ENCODE data around the gene LMO2.
A peak's percentile ranks its signal among the peaks of the same experiment; 100 is the strongest.
"Not testable (repeated sequence)": the region's sequence is repeated elsewhere in the genome, so short reads cannot be mapped to it uniquely, and the experiment has no call there.

The LMO2 gene

DNA sequence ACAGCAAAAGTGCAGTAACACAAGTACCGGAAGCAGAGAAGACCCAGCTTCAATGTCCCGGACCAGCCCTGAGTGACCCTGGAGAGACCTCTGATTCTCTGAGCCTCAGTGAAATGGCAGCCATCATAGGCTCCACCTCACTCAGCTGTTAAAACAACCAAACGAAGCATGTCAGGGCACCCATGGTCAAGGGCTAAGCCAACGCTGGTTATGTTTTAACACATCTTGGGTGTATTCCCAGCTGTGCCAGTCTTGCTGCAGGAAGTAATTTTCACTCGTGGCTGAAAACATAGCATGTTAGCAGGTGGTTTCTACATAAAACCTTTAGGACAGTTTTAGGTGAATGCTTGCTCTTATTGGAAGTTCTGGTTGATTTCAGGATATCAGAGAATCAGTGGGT lies 30.9 kb downstream of the LMO2 start:
- DNase-seq, result no peak

DNA sequence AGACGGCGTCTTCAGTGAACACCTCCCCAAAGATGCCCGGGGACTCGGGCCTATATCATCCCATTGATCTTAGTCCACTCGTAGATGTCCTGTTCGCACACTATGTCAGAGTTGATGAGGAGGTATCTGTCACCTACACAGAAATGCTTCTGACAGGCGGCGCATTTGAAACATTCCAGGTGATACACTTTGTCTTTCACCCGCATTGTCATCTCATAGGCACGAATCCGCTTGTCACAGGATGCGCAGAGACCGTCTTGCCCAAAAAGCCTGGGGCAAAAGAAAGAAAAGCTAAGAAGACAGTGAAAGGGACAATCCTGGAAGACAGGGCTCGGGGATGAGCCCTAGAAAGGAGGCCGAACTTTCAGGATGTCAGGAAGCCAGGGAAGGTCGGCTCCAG lies 32.6 kb downstream of the LMO2 start:
- no peak for DNase-seq

DNA sequence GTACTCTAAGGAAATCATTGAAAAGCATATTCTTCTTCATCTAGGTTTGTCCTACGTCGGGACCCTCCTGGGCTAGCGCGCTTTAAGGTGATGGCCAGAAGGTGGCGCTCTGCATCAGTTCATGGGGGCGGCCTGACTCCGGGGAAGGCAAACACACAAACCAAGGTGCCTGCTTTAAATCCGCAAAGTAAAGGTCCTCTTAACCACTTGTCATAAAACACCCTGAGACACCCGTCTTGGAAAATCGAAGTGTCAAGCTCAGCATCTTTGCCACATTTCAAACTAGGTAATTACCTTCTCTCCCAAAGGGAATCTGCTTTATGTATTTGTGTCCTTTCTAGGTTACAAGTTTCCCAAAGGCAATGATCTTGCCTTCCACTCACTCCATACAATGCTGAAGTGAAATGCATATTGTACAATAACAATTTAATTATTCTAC lies 33.9 kb downstream of the LMO2 start:
- DNase-seq, result peak; percentile 75

DNA sequence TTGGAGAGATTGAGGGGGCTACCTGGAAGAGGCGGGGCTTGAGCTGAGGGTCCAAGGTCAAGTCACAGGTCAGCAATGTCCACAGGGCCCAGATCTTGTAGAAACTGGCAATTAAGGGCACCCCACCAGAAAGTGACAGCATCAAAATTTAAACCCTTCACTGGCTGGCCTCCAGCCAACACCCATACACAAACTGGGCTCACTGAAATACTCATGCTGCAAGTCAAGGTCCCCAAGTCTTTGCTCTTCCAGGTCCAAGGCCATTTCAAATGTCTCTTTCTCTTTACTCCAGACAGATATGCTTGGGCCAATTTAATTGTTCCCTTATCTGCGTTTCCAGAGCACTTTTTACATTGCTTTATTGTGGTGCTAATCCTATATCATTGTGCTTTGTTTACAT lies 36.4 kb downstream of the LMO2 start:
- no peak for DNase-seq

DNA sequence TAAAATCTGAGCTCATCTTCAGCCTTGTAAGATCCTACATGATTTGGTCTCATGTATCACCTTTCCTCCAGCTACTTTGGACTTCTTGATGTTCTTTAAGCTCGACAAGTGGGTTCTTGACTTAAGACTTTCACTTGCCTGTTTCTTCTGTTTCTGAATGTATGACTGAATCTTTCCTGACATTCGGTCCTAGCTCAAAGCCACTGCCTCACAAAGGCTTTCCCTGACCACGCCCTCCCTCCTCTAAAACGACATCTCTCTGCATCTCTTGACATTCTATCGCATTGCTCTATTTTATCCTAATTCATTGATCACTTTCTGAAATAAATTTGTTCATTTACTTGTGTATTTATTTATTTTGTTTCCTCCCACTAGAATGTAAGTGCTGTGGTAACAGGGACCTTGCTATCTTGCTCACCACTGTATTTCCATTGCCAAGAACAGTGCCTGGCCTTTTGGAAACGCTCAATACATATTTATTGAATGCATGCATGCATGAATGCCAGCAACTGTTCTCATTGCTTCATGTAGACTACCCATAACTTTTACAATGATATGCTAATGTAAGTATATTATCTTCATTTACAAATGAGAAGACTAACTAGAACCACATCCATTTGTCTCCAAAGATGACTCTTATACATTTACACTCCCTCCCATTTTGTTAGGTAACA lies 43.0 kb downstream of the LMO2 start:
- no peak for DNase-seq

DNA sequence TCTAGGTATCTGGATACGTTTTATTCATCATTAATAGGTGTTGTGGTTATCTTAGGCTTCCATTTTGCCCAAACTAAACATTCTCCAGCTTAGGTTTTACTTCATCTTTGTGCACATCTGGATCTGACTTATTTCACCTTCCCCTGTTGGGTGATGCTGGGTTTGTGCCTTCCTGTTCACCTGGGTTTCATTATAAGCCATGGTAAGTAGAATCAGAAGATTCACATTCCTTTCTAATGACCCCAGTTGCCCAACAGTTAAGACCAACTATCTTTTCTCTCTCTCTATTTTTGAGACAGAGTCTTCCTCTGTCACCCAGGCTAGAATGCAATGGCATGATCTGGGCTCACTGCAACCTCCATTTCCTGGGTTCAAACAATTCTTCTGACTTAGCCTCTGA lies 44.6 kb downstream of the LMO2 start:
- DNase-seq, result no peak

DNA sequence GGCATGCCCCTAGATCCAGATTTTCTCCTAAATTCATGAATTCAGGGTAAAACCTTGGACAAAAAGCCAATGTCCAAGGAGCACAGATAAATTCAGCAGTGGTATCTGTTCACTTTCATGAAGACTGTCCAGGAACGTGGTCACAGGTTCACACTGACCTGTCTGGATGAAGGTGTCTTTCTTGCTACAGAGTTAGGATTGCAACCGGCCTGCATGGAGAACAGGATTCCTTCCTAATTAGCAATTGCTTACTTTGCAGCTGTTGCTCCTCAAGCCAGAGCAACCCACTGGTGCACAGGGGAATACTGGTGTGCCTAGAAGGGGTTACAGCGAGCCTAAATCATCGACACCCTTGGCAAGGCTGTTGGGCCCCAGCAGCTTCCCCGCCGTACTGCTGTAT lies 47.6 kb downstream of the LMO2 start:
- DNase-seq, result no peak

DNA sequence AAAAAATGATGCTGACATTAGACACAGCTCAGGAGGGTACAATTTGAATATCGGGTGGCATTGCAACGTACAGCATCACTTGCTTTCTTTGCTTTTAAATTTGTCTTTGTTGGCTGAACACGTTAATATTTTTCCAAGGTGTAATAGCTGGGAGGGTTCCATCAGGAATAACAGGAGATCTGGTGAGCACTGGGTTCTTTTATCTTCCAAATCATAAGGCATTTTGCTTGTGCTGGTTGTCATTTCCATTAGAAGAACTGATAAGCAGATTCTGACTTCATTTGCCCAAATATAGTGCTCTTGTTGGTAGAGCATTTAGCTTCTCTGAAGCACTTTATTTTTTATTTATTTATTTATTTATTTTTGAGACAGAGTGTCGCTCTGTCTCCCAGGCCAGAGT lies 48.9 kb downstream of the LMO2 start:
- DNase-seq, result no peak

DNA sequence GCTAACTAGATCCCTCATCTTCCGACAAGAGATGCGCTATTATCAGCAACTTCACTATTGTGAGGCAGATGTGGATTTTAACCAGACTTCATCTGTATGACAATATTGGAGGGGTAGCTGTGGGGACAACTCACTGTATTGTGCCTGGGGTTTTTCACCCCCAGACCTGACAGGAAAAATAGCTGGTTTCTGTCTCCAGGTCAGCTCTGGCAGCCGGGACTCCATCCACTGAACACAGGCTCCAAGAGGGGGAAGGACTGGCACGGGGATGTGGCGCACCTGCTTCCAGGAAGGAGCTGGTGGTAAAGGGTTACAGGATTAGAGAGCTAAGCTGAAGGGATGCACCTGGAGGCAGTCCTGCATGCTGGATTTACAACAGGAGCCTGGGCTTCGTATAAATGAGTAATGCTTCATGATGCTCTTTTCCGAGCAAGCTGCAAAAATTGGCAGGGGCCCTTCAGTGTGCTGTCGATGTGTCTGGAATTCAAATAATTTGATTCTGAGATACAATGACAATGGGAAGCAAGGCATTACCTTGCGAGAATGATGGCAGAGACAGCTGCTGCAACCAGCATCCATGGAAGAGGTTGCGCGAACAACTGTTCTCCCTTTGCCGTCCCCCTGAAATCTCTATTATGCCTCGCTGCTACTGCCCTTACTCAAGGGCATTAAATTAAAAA lies 49.5 kb downstream of the LMO2 start:
- DNase-seq, result no peak

DNA sequence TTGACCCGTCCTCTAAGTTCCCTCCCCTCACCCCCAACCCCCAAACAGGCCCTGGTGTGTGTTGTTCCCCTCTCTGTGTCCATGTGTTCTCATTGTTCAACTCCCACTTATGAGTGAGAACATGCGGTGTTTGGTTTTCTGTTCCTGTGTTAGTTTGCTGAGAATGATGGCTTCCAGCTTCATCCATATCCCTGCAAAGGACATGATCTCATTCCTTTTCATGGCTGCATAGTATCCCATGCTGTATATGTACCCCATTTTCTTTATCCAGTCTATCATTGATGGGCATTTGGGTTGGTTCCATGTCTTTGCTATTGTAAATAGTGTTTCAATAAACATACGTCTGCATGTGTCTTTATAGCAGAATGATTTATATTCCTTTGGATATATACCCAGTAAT lies 53.6 kb downstream of the LMO2 start:
- DNase-seq, result not testable (repeated sequence)

DNA sequence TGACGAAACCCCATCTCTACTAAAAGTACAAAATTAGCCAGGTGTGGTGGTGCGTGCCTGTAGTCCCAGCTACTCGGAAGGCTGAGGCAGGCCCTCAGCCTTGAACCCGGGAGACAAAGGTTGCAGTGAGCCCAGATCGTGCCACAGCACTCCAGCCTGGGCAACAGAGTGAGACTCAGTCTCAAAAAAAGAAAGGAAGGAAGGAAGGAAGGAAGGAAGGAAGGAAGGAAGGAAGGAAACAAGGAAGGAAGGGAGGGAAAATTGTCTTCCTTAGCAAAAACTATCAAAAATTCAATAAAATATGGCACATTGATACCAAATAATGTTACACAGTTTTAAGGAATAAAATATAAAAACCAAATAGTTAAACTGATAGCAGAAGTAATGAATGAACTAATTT lies 54.5 kb downstream of the LMO2 start:
- not testable (repeated sequence) for DNase-seq

DNA sequence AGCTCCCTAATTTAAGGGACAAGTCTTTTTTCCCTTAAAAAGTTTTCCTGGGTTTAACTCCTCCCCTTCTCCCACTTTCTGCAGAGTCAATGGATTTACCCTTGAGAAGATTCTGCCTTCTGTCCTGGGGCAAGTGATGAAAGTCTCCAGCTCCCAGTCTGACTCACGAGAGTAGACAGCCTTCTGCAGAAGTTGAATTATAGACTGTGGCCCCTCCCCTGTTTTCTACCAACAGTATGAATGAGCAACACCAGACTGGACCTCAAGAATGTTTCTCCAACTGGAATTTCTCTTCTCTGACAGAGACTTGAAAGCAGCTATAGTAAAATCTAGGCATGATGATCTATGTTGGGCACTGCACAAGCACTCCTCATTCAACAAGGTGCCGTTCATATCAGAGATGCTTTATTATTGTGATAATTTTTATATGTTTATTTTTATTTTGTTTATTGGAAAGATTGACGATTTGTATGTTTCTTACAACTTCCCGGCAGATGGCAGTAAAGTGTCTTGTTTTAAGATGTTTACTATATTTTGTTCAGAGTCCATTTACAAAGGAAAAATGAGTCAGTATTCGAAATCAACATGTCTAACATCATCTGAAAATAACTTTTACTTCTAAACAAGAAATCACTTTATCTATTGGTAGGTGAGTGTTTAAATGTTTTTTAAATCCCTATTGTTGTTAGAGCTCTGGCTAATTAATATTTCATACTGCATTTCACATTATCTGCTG lies 56.6 kb downstream of the LMO2 start:
- no peak for DNase-seq

DNA sequence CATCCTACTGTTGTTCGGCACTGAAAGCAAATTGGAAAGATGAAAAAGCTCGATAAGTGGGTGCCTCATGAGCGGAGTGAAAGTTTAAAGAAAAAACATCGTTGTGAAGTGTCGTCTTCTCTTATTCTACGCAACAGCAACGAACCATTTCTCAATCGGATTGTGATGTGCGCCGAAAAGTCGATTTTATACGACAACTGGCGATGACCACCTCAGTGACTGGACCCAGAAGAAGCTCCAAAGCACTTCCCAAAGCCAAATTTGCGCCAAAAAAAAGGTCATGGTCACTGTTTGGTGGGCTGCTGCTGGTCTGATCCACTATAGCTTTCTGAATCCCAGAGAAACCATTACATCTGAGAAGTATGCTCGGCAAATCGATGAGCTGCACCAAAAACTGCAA lies 59.2 kb downstream of the LMO2 start:
- no peak for DNase-seq

DNA sequence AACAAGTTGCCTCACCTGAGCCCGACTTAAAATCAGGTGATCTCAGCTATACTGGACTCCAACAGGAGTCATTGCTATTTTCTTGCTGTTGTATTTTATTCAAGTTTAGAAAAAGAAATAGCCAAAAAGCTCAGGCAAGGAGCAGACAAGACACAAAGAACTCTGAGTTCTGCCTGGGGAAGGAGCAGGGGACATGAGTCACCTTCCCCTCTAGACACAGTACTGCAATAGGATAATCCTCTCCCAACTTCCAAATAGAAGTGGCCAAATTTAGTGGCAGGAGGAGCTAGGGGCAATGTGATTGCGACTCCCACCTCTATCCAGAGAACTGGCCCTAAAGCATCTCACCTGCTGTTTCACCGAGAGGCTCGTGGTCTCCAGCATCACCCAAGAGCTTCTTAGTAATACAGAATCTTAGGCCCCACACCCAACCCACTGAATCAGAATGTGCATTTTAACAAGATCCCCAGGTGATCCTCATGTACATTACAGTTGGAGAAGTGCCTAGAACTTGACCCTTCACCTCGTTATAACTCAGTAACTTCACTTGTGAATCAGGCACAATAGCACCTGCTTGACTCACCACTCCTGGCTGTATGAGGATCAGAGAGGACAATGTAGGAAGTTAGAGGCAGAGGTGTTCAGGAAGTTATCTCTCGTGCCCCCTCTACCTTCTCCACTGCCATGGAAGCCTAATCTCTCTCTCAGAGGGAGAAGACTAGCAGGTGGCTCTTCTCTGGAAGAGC lies 60.8 kb downstream of the LMO2 start:
- DNase-seq, result no peak

DNA sequence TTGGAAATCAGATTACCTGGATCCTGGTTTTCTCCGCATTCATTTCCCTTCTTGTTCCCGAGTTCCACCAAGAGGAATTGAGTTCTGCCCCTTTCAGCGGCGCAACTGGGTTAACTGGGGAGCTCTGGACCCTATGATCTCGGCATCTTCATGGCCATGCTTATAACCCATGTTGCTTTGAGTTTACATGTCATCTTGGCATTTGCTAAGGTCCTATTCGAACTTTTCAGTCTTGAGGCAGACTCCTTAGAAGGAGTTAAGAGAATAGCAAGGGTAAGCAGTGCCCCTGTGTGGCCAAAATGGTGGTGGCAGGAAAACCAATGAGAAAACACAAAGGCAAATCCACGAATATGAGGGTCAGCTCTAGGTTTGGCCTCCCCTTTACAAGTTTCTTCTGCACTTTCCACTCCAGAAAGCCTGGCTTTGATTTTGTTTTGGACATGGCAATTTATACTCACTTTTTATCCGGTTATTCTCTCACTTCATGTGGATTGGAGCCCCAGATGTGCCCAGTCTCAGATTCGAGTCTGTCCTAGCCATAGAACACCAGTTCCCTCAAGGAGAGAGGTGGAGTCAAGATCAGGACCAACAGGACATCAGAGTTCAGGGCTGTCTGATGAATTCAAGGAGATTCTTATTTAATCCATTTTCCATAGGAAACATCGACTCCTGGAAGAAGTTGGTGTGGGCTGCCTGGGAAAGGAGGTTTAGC lies 62.3 kb downstream of the LMO2 start:
- peak; percentile 58 for DNase-seq

DNA sequence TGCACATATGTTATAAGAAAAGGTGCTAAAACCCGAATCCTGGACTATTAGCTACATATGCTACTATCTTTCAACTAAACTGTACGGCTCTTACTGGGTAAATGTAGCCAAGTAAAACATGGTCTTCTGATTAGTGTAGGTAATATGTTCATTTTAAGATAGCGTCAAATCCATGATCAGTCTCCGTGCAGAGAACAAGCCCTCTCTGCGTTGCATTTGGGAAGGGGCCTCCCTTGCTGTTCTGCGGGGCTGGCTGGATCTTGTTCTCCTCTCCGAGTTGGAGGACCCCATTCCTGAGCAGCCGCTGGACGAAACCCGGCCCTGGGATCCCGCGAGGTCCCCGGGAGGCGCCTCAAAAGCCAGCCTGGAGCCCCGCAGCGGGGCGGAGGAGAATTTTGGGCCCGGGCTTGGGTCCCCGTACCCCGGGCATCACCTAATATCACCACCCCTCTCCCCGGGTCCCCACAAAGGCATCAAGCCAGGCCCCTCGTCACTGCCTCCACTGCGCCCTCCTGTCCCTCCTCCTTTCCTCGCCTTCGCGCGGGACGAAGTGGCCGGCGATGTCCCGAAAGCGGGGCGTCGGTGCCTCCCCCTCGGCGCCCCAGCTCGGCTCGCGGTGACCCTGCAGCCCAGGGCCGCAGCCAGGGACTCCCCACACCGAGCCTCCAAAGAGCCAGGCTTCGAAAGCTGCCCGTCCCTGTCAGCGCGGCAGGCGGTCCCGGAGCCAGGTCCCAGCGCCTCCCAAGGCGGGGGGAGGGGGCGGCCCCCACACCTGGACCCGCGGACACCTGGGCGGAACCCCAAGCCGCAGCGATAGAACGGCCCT lies 63.1 kb downstream of the LMO2 start:
- DNase-seq, result no peak

DNA sequence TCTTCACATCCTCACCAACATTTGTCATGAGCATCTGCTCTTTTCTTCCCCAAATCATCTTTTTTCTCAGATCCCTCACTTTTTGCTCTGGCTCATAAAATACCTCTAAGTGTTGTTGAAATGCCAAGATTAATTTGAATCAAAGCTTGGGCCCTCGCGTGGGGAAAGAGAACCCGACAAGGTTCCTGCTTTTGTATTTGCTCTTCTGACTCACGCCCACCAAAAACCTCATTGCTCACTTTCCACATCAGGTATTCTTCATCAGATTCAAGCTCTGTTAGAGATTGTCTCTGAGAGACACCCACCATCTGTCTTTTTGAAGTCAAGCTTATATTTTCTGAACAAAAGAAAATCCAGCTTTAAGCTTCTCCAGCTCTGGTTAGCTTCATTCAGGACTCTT lies 64.7 kb downstream of the LMO2 start:
- DNase-seq, result no peak

DNA sequence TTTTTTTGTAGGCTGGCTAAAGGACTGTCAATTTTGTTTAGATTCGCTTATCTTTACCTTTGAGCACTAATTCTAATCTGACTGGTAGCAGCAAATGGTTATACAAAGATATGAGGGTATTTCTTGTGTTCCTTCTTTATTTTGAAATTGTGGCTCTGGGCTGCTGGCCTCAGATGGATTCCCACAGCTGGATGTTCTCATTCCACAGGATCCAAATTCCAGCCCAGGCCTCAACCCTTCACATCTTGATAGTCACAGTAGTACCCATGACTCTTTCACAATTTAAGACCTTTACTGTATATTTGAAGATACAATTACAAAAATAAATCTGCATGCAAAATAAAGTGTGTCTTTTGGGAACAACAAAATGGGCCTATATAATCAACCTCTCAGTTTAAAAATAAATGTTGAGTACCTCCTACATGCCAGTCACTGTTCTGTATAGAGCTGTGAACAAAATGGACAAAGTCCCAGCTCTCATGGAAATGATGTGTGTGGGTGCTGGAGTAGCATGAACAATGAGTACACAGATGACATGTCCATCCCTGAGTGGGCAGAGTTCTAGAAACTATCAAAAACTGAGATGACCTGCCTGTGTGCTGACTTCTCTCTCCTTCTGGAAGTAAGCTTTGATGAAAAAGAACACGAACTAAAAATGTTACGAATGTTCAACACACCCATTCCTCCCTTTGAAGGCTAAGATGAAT lies 65.9 kb downstream of the LMO2 start:
- DNase-seq, result no peak

DNA sequence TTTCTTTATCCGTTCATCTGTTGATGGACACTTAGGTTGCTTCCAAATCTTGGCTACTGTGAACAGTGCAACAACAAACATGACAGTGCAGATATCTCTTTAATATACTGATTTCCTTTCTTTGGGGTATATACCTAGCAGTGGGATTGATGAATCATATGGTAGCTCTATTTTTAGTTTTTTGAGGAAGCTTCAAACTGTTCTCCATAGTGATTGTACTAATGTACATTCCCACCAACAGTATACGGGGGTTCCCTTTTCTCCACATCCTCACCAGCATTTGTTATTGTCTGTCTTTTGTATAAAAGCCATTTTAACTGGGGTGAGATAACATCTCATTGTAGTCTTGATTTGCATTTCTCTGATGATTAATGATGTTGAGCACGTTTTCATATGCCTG lies 68.9 kb downstream of the LMO2 start:
- not testable (repeated sequence) for DNase-seq

DNA sequence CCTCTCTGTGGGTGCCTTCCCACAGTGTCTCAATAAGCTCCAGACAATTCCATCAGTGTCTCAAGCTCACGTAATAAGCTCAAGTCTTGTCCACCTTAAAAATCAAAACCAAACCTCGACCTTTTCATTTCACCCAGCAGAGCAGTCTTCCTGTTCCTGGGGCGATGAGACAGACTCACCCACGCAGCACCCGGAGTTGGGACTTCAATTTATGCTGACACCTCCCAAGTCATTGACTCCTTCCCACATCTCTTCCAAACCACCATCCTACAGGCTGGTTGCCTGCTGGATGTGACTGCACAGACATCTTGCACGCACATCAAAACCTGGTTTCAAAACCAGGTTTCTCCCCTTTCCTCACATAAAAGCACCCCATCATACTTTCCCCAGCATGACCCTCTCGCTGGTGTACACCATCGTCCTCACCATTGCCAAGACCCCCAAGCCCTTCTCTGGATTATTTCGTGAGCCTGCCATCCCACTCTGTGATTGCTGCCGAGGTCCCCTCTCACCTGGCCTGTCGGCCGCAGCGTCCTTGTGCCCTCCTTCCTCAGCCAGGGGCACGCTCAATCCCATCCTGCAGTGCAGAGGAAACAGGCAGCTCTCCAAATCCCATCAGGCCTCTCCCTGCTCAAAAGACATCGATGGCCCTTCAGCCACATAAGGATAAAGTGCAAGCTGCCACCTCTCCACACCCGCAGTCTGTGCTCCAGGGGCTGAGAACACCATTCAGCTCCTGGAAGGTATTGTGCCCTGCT lies 72.4 kb downstream of the LMO2 start:
- DNase-seq, result no peak

All from stimulated activated CD4-positive, alpha-beta T cell treated with anti-CD3 and anti-CD28 coated beads, Interleukin-1b, Interleukin-23, amount 100 ng/mL, for 48 hours (primary cell).